AG10803 (cell line): Measurements from ENCODE around the gene TMCC1.
"Not testable (repeated sequence)": the region's sequence is repeated elsewhere in the genome, so short reads cannot be mapped to it uniquely, and the experiment has no call there.

Experiments used
- DNase-seq: peaks from one replicate; pipeline ENCODE4 v3.0.0; 2010; ENCODE audit warnings: low read depth
- H3K4me3 ChIP-seq: 2 replicates; pipeline ENCODE4 v1.5.1; 2011; ENCODE audit warnings: mild to moderate bottlenecking, low read length, control low read depth
- TF ChIP-seq, protein P1 (sequence below): conservative IDR thresholded peaks from 2 replicates; pipeline ENCODE4 v1.5.1; 2011; ENCODE audit warnings: mild to moderate bottlenecking, low read length, control low read depth, inconsistent platforms

TMCC1 gene

DNA sequence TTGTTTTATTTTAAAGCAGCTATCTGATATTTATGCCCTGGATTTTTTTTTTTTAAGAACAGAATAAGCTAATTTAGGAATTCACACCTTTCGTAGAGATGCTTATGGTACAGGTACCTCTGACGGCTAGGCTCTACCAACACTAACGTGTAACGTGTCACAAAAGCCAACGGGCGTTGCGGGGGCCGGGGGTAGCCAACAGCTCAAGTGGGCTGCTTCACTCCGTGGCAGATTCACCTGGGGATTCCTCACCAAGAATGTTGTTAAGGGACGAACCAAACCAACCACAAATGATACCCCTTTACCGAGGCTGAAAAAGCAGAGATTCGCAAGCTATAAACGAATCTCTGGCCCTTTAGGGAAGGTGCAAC, 1.0 kb downstream of the TMCC1 start:
- TF ChIP-seq, protein P1, sequence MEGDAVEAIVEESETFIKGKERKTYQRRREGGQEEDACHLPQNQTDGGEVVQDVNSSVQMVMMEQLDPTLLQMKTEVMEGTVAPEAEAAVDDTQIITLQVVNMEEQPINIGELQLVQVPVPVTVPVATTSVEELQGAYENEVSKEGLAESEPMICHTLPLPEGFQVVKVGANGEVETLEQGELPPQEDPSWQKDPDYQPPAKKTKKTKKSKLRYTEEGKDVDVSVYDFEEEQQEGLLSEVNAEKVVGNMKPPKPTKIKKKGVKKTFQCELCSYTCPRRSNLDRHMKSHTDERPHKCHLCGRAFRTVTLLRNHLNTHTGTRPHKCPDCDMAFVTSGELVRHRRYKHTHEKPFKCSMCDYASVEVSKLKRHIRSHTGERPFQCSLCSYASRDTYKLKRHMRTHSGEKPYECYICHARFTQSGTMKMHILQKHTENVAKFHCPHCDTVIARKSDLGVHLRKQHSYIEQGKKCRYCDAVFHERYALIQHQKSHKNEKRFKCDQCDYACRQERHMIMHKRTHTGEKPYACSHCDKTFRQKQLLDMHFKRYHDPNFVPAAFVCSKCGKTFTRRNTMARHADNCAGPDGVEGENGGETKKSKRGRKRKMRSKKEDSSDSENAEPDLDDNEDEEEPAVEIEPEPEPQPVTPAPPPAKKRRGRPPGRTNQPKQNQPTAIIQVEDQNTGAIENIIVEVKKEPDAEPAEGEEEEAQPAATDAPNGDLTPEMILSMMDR = no peak
- peak overlapping the region; percentile 86 for H3K4me3 ChIP-seq
- no peak for DNase-seq

DNA sequence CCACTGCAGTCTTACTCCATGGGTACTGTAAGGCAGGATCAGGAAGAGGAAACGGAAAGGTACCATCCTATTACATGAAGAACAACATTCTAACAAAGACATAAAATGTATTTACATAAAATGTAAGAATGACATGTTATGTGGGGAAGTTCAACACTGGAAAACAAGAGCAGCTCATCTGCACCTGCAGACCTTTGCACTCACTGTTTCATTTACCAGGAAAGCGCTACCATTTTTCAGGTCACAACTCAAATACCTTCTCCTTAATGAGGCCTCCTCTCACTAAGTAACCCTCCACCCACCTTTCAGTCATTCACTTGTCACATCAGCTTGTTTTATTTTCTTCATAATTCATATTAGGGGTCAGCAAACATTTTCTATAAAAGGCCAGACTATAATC, 2.6 kb downstream of the TMCC1 start:
- no peak overlapping the region for H3K4me3 ChIP-seq
- DNase-seq = no peak
- TF ChIP-seq, protein P1 = no peak

DNA sequence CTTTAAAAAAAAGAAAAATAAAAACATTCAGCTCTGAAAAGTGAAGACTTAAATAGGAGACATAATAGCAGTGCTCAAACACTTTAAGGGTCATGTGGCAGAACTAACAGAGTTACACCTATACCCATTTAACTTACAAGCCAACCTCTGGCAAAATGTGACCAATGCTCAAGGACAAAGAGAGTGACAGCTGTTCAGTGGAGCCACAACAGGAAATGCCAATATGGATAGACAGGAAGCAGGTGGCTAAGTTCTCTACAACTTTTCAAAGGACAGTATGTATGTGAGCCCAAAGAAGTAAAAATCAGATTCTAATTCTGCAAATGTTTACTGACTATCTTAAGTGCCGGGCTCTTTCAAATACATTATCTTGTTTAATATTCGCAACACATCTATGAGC, 3.4 kb downstream of the TMCC1 start:
- TF ChIP-seq, protein P1 = no peak
- DNase-seq = no peak
- H3K4me3 ChIP-seq = no peak overlapping the region

DNA sequence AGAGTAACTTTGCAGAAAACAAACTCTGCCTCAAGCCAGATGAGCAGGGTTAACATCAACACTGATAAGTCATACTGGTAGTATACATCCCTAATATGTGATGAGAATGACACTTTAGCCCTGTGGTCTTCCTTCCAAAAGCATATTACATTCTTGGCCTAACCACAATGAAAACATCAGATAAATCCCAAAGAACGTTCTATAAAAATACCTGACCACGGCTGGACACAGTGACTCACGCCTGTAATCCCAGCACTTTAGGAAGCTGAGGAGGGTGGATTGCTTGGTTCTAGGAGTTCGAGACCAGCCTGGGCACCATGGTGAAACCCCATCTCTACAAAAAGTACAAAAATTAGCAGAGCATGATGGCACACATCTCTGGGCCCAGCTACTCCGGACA, 4.7 kb downstream of the TMCC1 start:
- DNase-seq = peak; percentile 89
- TF ChIP-seq, protein P1 = no peak
- no peak overlapping the region for H3K4me3 ChIP-seq

DNA sequence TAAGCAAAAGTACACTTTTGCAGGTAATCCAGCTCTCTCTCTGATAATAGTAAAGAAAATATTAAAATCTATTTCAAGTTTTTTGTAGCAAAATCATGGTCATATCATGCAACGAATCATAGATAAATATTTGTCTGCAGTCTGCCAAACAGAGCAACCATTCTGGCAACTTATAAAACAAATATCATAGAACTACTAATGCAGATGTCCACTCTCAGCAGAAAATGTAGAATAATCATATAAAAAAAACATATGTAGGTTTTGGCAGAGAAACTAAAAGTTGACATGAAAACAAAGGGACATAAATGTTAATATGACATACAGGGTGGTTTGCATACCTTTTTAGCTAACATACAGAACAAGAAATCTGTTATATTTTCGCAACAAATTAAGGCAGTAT, 12.2 kb downstream of the TMCC1 start:
- TF ChIP-seq, protein P1 = no peak
- H3K4me3 ChIP-seq = no peak overlapping the region
- no peak for DNase-seq

DNA sequence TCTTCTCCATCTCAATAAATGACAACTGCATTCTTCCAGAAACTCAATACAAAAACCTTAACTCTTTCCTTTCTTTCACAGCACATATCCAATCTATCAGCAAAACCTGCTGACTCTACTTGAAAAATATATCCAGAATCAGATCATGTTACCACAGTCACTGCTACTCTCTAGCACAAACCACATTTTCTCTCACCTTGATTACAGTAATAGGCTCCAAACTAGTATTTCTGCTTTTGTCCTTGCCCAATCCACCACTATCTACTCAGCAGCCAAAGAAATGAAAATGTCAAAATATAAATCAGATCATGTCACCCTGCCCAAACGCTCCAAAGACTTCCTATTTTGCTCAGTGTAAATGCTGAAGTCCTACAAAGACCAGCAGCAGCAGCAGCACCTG, 15.2 kb downstream of the TMCC1 start:
- H3K4me3 ChIP-seq = no peak overlapping the region
- no peak for DNase-seq
- TF ChIP-seq, protein P1 = no peak

DNA sequence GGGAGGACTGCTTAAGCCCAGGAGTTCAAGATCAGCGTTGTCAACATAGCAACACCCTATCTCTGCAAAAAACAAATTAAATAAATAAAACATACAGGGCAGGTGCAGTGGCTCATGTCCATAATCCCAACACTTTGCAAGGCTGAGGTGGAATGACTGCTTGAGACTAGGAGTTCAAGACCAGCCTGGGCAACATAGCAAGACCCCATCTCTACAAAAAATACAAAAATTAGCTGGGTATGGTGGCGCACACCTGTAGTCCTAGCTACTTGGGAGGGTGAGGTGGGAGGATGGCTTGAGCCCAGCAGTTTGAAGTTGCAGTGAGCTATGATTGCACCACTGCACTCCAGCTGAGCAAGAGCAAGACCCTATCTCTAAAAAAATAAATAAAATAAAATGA, 19.0 kb downstream of the TMCC1 start:
- H3K4me3 ChIP-seq, DNase-seq: not testable (repeated sequence)

DNA sequence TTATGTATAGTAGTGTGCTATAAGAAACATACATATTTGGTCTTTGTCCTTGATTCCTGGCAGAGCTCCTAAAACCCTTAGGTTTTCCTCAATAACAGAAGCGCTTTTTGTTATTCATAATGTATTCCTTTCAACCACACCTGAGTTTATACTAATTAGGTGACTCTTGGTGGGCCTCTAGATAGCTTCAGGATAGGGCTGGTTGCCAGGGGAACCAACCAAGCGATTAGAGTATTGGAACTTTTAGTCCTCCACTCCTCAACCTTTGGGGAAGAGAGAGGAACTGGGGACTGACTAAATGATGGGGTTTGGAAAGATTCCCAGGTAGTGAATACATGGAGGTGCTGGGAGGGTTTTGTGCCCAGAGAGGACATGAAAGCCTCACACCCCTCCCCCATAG, 24.6 kb downstream of the TMCC1 start:
- TF ChIP-seq, protein P1 = no peak
- no peak for DNase-seq

More for the DNA sequence above, 24.6 kb downstream of the TMCC1 start:
- no peak overlapping the region for H3K4me3 ChIP-seq
